ENCODE measurements around the gene FOXF1.

GRCh38 chr16:86554917-86555703 is 44.8 kb downstream of the FOXF1 start, which contains the start of gene MTHFSD:
- TF ChIP-seq ZNF274 (IDR thresholded peaks at IDR 0.05; ENCODE audit: low read depth, low read length) (no peak), YY1 (IDR thresholded peaks at IDR 0.05; ENCODE audit: insufficient read depth, insufficient read length) (no peak)

Measured in NT2/D1 (cell line).